ENCODE results near the gene UBE2K. TPM values are rescaled to one million over a fixed set of nuclear protein-coding genes. Genes with fewer than 3 reads are reported as not detected.

UBE2K gene
- total and polyA plus RNA-seq, 10 of the 15 experiments (the other 5 are each of a cell fraction or from before 2014, with no cell fraction given): 17.0 to 141 (median 75.5) TPM

DNA sequence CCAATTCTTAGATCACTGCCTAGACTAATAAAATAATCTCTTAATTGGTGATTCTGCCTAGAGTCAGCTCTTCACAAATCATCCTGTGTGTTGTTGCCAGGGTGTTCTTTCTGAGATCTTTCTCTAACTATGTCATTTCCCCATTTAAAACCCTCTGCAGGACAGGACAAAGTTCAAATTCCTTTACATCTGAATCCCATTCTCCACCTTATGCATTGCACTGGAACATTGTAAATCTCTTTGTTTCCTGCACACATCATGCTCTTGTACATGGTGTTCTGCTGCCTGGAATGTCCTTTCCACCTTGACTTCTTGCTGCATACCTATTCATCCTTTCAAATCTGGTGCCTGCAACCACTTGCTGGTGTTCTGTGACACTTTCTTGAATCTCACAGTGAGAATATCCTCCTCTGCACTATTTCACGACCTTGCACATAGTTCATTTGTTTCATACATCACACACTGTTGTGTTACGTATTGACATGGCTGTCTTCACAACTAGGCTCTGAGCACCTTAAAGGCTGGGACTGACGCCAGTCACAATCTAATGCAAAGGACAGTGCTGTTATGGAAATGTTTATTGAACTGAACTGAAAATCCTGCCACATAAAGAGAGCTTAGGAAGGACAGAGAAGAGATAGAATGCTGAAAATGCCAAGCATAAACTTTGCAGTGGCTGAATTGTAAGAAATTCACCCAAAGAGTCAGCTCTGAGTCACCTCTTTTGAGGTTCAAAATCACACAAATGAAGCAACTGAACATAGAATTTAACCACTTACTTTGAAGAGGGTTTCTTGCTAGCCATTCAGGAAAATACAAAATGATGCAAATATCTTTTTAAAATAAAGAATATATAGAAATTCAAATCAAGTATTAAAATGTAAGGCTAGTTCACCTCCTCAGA is 32.9 kb upstream of the UBE2K start:
- no TSS peak for BruUV-seq (replicated peaks)
- in situ Hi-C loops (cut with MboI) (no loop called here), intact Hi-C loops (cut with micrococcal nuclease; ENCODE audit: unreplicated experiment) (no loop called here)
- Histone ChIP-seq H3K4me3 (no peak overlapping the region), H3K79me2 (ENCODE audit: control insufficient read depth, insufficient read depth, low read length) (no peaks in the 10 kb centered on the region), H3K4me2 (ENCODE audit: control insufficient read depth, insufficient read depth) (no peak overlapping the region), H3K27ac (ENCODE audit: control insufficient read depth, insufficient read depth) (no peak overlapping the region), H4K20me1 (ENCODE audit: control insufficient read depth, insufficient read depth) (no peaks in the 10 kb centered on the region), H2AFZ (ENCODE audit: control insufficient read depth, low read depth, low read length) (no peak overlapping the region), H3K9ac (ENCODE audit: control insufficient read depth, insufficient read depth, low read length) (no peak overlapping the region), H3K4me1 (ENCODE audit: control insufficient read depth, insufficient read depth, low read length) (no peaks in the 10 kb centered on the region), H3K27me3 (replicated peaks in 1 of 2; ENCODE audit: control insufficient read depth in 2 of 2, insufficient read depth in 2 of 2, low read length in 1 of 2) (no peaks in the 10 kb centered on the region), H3K36me3 (ENCODE audit: control insufficient read depth in 2 of 2, insufficient read depth in 2 of 2, low read length in 1 of 2) (no peaks in the 10 kb centered on the region), H3K9me3 (replicated peaks; ENCODE audit: control insufficient read depth, insufficient read depth, low read length) (no peaks in the 10 kb centered on the region)
- SMC1A ChIA-PET (ENCODE audit: uncharacterized antibody, unreplicated experiment): interaction anchor here (1.1 to 1.8 kb wide), 4 partner anchors 23 to 196 kb away, joined by 3 to 4 read pairs (median 3); no protein-coding TSS in a partner anchor
- CTCF ChIA-PET: interaction anchor here (0.7 kb wide), 1 partner anchor 104 kb away, joined by 3 read pairs; no protein-coding TSS in a partner anchor
- TF ChIP-seq NR2C2 (IDR thresholded peaks at IDR 0.05; ENCODE audit: borderline replicate concordance, control insufficient read depth, insufficient read length, low read depth) (no peak), YY1 (IDR thresholded peaks at IDR 0.05; ENCODE audit: low read depth, low read length) (no peak), DPF2 (IDR thresholded peaks at IDR 0.05) (no peak)
- FAIRE-seq: no peak
- RAD21 ChIA-PET (ENCODE audit: unreplicated experiment): no interaction called here
- POLR2A ChIA-PET: no interaction called here
- WGBS (ENCODE audit: insufficient coverage, insufficient replicate concordance, low lambda C conversion rate, missing lambda C conversion rate): 57% methylated on average over 3 of the region's 3 CpGs
- ATAC-seq: no peak
- no peak for DNase-seq (ENCODE audit: low read depth, low spot score)

DNA sequence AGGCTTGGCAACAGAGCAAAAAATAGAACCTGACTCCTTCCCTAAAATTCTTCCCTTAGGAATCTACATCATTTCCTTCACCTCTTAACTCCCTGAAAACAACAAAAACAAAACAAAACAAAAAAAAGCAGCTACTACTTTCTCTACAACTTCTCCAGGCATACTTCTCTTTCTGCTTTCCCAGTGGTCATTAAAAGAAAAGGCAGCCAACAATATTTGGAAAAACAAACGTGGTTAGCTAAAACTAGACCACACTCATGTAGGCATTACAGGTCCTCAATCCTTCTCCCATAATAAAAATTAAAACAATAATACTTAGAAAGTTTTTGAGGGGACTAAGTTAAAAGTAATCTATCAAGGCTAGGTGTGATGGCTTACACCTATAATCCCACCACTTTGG is 30.2 kb upstream of the UBE2K start:
- POLR2A ChIA-PET: interaction anchor here (0.6 to 1.0 kb wide), 2 partner anchors 9 to 372 kb away, joined by 3 to 5 read pairs; no protein-coding TSS in a partner anchor
- BruUV-seq (replicated peaks): no TSS peak

More for the DNA sequence above, 30.2 kb upstream of the UBE2K start:
- no peak for DNase-seq (ENCODE audit: low read depth, low spot score)
- ChIA-PET RAD21 (ENCODE audit: unreplicated experiment) (no interaction called here), SMC1A (ENCODE audit: uncharacterized antibody, unreplicated experiment) (interaction anchor here (1.1 to 2.2 kb wide), 2 partner anchors 11 to 216 kb away, joined by 4 to 8 read pairs; no protein-coding TSS in a partner anchor), CTCF (interaction anchor here (0.6 to 1.7 kb wide), 6 partner anchors 9 to 213 kb away, joined by 3 to 5 read pairs (median 4); no protein-coding TSS in a partner anchor)
- Histone ChIP-seq H3K4me1 (ENCODE audit: control insufficient read depth, insufficient read depth, low read length) (no peaks in the 10 kb centered on the region), H2AFZ (ENCODE audit: control insufficient read depth, low read depth, low read length) (no peak overlapping the region), H3K9ac (ENCODE audit: control insufficient read depth, insufficient read depth, low read length) (no peak overlapping the region), H3K79me2 (ENCODE audit: control insufficient read depth, insufficient read depth, low read length) (no peaks in the 10 kb centered on the region), H3K27ac (ENCODE audit: control insufficient read depth, insufficient read depth) (no peak overlapping the region), H3K36me3 (ENCODE audit: control insufficient read depth in 2 of 2, insufficient read depth in 2 of 2, low read length in 1 of 2) (no peaks in the 10 kb centered on the region), H3K27me3 (replicated peaks in 1 of 2; ENCODE audit: control insufficient read depth in 2 of 2, insufficient read depth in 2 of 2, low read length in 1 of 2) (no peaks in the 10 kb centered on the region), H3K4me2 (ENCODE audit: control insufficient read depth, insufficient read depth) (no peak overlapping the region), H3K4me3 (no peak overlapping the region), H4K20me1 (ENCODE audit: control insufficient read depth, insufficient read depth) (no peaks in the 10 kb centered on the region), H3K9me3 (replicated peaks; ENCODE audit: control insufficient read depth, insufficient read depth, low read length) (no peaks in the 10 kb centered on the region)
- ATAC-seq: no peak
- no peak for TF ChIP-seq SIN3A (IDR thresholded peaks at IDR 0.05; ENCODE audit: low read depth, low read length)
- TF ChIP-seq MEF2A (IDR thresholded peaks at IDR 0.05; ENCODE audit: insufficient read depth, low read depth, low read length): no peak
- no peak for TF ChIP-seq SUPT20H (IDR thresholded peaks at IDR 0.05; ENCODE audit: borderline replicate concordance, control insufficient read depth, low read depth, low read length)
- TF ChIP-seq POLR2AphosphoS5 (IDR thresholded peaks at IDR 0.05; ENCODE audit: low read length): no peak
- TF ChIP-seq MXI1 (IDR thresholded peaks at IDR 0.05; ENCODE audit: low read depth, low read length): no peak
- no peak for TF ChIP-seq PML (IDR thresholded peaks at IDR 0.05; ENCODE audit: low read length)
- no peak for TF ChIP-seq IRF4 (IDR thresholded peaks at IDR 0.05; ENCODE audit: low read depth, low read length)
- no peak for TF ChIP-seq PAX5 (IDR thresholded peaks at IDR 0.05; ENCODE audit: borderline replicate concordance, low read depth, low read length)
- in situ Hi-C loops (cut with MboI): no loop called here
- WGBS (ENCODE audit: insufficient coverage, insufficient replicate concordance, low lambda C conversion rate, missing lambda C conversion rate): 0% methylated on average over 1 of the region's 1 CpG
- no peak for FAIRE-seq
- intact Hi-C loops (cut with micrococcal nuclease; ENCODE audit: unreplicated experiment): no loop called here
